OCI-LY1 (cell line): Measurements from ENCODE around the gene RFX1.
"Not testable (repeated sequence)": the region's sequence is repeated elsewhere in the genome, so short reads cannot be mapped to it uniquely, and the experiment has no call there.

ENCODE experiments used
- H2AFZ ChIP-seq: fragments of 200-600 bp; sonication (generic), shearing (Covaris generic); 2 replicates; pipeline ENCODE4 v1.6.0; 2014; ENCODE audit warnings: antibody characterized with exemption, mild to moderate bottlenecking, low read length
- H3F3A ChIP-seq: fragments of 200-600 bp; sonication (generic), shearing (Covaris generic); 2 replicates; pipeline ENCODE4 v1.6.0; 2014; ENCODE audit warnings: mild to moderate bottlenecking, antibody characterized with exemption, low read length, moderate library complexity; ENCODE audit not compliant: insufficient read depth
- H3K27ac ChIP-seq: fragments of 200-600 bp; sonication (generic); 2 replicates; pipeline ENCODE4 v1.5.1; 2014; ENCODE audit warnings: low read length, mixed run types, mild to moderate bottlenecking, low read depth; ENCODE audit not compliant: poor library complexity, severe bottlenecking
- H3K27me3 ChIP-seq: fragments of 200-600 bp; sonication (generic); 2 replicates; pipeline ENCODE4 v1.6.0; 2014; ENCODE audit warnings: antibody characterized with exemption, mild to moderate bottlenecking, low read length, moderate library complexity; ENCODE audit not compliant: insufficient read depth
- H3K36me3 ChIP-seq: fragments of 200-600 bp; sonication (generic); 2 replicates; pipeline ENCODE4 v1.6.1; 2014; ENCODE audit warnings: mild to moderate bottlenecking, antibody characterized with exemption, low read length, moderate library complexity, mixed read lengths; ENCODE audit not compliant: insufficient read depth
- H3K4me1 ChIP-seq: fragments of 200-600 bp; sonication (generic); 2 replicates; pipeline ENCODE4 v1.5.1; 2014; ENCODE audit warnings: mild to moderate bottlenecking, low read length, moderate library complexity; ENCODE audit not compliant: insufficient read depth, severe bottlenecking
- H3K4me2 ChIP-seq: fragments of 200-600 bp; sonication (generic), shearing (Covaris generic); 2 replicates; pipeline ENCODE4 v1.6.1; 2014; ENCODE audit warnings: low read length
- H3K4me3 ChIP-seq: fragments of 200-600 bp; sonication (generic); 2 replicates; pipeline ENCODE4 v1.5.1; 2014; ENCODE audit warnings: low read length, low read depth, mild to moderate bottlenecking, mixed read lengths; ENCODE audit not compliant: poor library complexity, severe bottlenecking
- H3K79me2 ChIP-seq: fragments of 200-600 bp; shearing (Covaris generic); 2 replicates; pipeline ENCODE4 v1.6.1; 2016; ENCODE audit warnings: mixed run types, low read length, mixed read lengths; ENCODE audit not compliant: insufficient read depth
- H3K9ac ChIP-seq: fragments of 200-600 bp; sonication (generic), shearing (Covaris generic); 2 replicates; pipeline ENCODE4 v1.6.1; 2014; ENCODE audit warnings: mild to moderate bottlenecking, low read length, mixed read lengths
- H3K9me2 ChIP-seq: fragments of 200-600 bp; sonication (generic), shearing (Covaris generic); 2 replicates; pipeline ENCODE4 v1.6.1; 2014; ENCODE audit warnings: low read depth, mild to moderate bottlenecking, low read length, mixed read lengths
- H3K9me3 ChIP-seq: fragments of 200-600 bp; shearing (Covaris generic); 2 replicates; pipeline ENCODE4 v1.6.1; 2014; ENCODE audit warnings: low read length, mixed read lengths
- H4K20me1 ChIP-seq: fragments of 200-600 bp; sonication (generic), shearing (Covaris generic); 2 replicates; pipeline ENCODE4 v1.6.0; 2016; ENCODE audit warnings: mild to moderate bottlenecking, low read length; ENCODE audit not compliant: insufficient read depth
- EZH2 ChIP-seq: fragments of 200-600 bp; sonication (generic), shearing (Covaris generic); IDR thresholded peaks from 2 replicates; pipeline ENCODE4 v1.8.0; 2017; ENCODE audit warnings: borderline replicate concordance, mixed run types, mild to moderate bottlenecking, antibody characterized with exemption, low read length, moderate library complexity, mixed read lengths
- TF ChIP-seq, protein P1 (sequence below): fragments of 200-600 bp; sonication (generic), shearing (Covaris generic); IDR thresholded peaks from 2 replicates; pipeline ENCODE4 v1.5.1; 2017; ENCODE audit warnings: mild to moderate bottlenecking, antibody characterized with exemption, low read length, moderate library complexity, mixed read lengths

Gene RFX1

DNA sequence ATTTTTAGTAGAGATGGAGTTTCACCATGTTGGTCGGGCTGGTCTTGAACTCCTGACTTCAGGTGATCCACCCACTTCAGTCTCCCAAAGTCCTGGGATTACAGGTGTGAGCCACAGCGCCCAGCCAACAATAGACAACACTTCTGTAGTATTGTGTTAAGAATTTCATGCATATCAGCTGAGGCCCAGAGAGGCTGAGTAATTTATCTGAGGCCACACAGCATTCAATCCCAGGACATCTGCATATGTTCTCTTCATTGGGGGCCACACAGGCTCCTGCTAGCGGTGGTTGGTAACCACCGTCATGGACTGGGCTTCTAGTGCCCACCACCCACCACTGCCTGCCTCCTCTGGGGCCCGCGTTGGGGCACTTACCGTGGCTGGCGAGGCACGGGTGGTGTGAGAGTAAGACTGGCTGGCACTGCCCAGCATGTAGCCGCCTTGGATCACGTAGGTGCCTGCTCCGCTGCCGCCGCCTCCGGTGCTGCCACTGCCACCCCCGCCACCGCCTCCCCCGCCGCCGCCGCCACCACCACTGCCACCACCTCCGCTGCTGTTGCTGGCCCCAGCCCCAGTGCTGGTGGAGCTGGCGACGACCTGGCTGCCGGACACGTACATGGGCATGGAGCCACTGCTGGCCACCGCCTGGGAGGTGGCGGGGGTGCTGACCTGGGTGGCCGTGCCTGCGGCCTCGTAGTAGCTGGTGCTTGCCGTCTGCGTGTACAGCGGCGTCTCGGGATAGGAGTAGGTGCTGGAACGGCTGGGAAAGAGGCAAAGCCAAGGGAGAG is 33.6 kb downstream of the RFX1 start:
- Histone ChIP-seq H3K9ac (no peak overlapping the region), H3K4me2 (no peak overlapping the region), H3K4me3 (no peak overlapping the region), H3K4me1 (peaks cover 7% of the 10 kb centered on the region), H3K36me3 (no peaks in the 10 kb centered on the region), H4K20me1 (no peaks in the 10 kb centered on the region), H3K9me2 (no peaks in the 10 kb centered on the region), H3K79me2 (no peaks in the 10 kb centered on the region), H3F3A (no peaks in the 10 kb centered on the region), H3K27ac (no peak overlapping the region), H3K9me3 (no peaks in the 10 kb centered on the region), H3K27me3 (no peaks in the 10 kb centered on the region), H2AFZ (no peak overlapping the region)
- TF ChIP-seq, protein P1, sequence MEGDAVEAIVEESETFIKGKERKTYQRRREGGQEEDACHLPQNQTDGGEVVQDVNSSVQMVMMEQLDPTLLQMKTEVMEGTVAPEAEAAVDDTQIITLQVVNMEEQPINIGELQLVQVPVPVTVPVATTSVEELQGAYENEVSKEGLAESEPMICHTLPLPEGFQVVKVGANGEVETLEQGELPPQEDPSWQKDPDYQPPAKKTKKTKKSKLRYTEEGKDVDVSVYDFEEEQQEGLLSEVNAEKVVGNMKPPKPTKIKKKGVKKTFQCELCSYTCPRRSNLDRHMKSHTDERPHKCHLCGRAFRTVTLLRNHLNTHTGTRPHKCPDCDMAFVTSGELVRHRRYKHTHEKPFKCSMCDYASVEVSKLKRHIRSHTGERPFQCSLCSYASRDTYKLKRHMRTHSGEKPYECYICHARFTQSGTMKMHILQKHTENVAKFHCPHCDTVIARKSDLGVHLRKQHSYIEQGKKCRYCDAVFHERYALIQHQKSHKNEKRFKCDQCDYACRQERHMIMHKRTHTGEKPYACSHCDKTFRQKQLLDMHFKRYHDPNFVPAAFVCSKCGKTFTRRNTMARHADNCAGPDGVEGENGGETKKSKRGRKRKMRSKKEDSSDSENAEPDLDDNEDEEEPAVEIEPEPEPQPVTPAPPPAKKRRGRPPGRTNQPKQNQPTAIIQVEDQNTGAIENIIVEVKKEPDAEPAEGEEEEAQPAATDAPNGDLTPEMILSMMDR: no peak
- TF ChIP-seq EZH2: no peak

DNA sequence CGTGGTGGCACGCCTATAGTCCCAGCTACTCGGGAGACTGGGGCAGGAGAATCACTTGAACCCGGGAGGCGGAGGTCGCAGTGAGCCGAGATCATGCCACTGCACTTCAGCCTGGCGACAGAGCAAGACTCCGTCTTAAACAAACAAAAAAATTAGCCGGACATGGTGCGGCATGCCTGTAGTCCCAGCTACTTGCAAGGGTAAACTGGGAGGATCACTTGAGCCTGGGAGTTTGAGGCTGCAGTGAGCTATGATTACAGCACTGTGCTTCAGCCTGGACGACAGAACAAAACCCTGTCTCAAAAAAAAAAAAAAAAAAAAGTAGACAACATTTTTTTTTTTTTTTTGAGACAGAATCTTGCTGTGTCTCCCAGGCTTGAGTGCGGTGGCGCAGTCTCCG is 34.3 kb downstream of the RFX1 start:
- not testable (repeated sequence) for H2AFZ ChIP-seq, H3K36me3 ChIP-seq, H3K9ac ChIP-seq, H4K20me1 ChIP-seq, H3K4me2 ChIP-seq, H3K4me3 ChIP-seq, H3K27me3 ChIP-seq, H3F3A ChIP-seq, H3K9me2 ChIP-seq, H3K4me1 ChIP-seq, H3K9me3 ChIP-seq, H3K79me2 ChIP-seq, H3K27ac ChIP-seq

DNA sequence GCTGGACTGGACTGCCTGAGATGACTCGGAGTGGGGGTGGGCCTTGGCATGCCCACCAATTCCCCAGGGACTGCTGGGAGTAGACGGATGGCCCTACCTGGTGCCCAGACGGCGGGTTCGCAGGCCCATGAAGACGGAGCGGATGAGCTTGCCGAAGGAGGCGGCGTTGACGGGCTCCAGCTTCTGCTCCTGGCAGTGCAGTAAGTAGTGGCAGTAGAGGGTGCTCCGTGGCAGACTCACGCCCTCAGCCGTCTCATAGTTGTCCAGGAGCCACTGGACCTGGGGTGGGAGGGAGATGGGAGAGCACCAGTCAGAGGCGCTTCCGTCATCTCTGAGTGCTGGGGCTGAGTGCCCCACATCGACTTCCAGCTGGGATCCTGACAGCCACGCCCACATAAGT is 36.2 kb downstream of the RFX1 start:
- no peaks in the 10 kb centered on the region for H4K20me1 ChIP-seq
- H3K4me1 ChIP-seq: peaks cover 7% of the 10 kb centered on the region
- no peaks in the 10 kb centered on the region for H3F3A ChIP-seq
- no peaks in the 10 kb centered on the region for H3K9me2 ChIP-seq
- no peak overlapping the region for H3K9ac ChIP-seq
- no peak overlapping the region for H3K4me3 ChIP-seq
- no peaks in the 10 kb centered on the region for H3K9me3 ChIP-seq
- no peak overlapping the region for H2AFZ ChIP-seq
- H3K79me2 ChIP-seq: no peaks in the 10 kb centered on the region
- no peak overlapping the region for H3K27ac ChIP-seq
- no peaks in the 10 kb centered on the region for H3K36me3 ChIP-seq
- H3K4me2 ChIP-seq: no peak overlapping the region
- no peak for TF ChIP-seq EZH2
- TF ChIP-seq, protein P1: no peak
- no peaks in the 10 kb centered on the region for H3K27me3 ChIP-seq

DNA sequence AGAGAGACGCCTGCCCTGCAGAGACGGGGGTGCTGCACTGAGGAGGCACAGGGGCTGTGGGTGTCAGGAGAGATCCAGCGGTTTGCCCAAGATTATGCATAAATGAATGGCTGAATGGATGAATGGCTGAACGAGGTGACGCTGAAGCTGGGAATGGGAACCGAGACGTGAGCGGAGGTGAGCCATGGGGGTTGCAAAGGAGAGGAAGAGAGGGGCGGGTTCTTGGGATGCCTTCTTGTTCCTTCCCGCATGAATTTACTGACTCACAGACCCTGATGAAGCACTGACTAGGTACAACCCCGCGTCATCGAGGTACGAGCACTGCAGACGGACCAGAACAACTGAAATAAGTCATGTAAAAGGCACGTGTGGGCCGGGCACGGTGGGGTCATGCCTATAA is 37.1 kb downstream of the RFX1 start:
- Histone ChIP-seq H3K4me3 (no peak overlapping the region), H3K9ac (no peak overlapping the region), H4K20me1 (no peaks in the 10 kb centered on the region), H3K27ac (no peak overlapping the region), H3K36me3 (no peaks in the 10 kb centered on the region), H3K27me3 (no peaks in the 10 kb centered on the region), H3F3A (no peaks in the 10 kb centered on the region), H3K4me2 (no peak overlapping the region), H2AFZ (no peak overlapping the region), H3K9me2 (no peaks in the 10 kb centered on the region), H3K9me3 (no peaks in the 10 kb centered on the region), H3K4me1 (peaks cover 4% of the 10 kb centered on the region), H3K79me2 (no peaks in the 10 kb centered on the region)
- TF ChIP-seq, protein P1: no peak
- TF ChIP-seq EZH2: no peak
